PC-9 (cell line): ENCODE results near the gene SBF2. TPM values are rescaled to one million over a fixed set of nuclear protein-coding genes. Genes with fewer than 3 reads are reported as not detected.

Experiments used
- BruUV-seq: library from RNA; stranded (reverse); fragments of 400-500 nt; replicated peaks from 2 replicates; lab custom pipeline; 2021; lab: Mats Ljungman, UMichigan
- CTCF ChIA-PET: fragments of 300-600 bp; sonication (Branson Sonifier 250); formaldehyde crosslinking; loops from one replicate; lab custom pipeline; 2022; ENCODE audit warnings: antibody characterized with exemption; lab: Charles Lee
- POLR2A ChIA-PET: fragments of 300-600 bp; sonication (Branson Sonifier 250); formaldehyde crosslinking; loops from one replicate; lab custom pipeline; 2022; ENCODE audit warnings: antibody characterized with exemption; ENCODE audit not compliant: unreplicated experiment; lab: Charles Lee
- DNase-seq, 2 experiments: peaks; one replicate each; pipeline versions ENCODE4 v3.0.0 to v3.0.0-alpha.2; 2015 to 2022; ENCODE audit warnings: mixed read lengths in 1 of 2
- H2AFZ ChIP-seq: fragments of 200-600 bp; sonication (generic); 2 replicates; pipeline ENCODE4 v1.8.1; 2017; ENCODE audit warnings: antibody characterized with exemption
- H3F3A ChIP-seq: fragments of 200-600 bp; sonication (generic); 2 replicates; pipeline ENCODE4 v1.8.1; 2017; ENCODE audit warnings: antibody characterized with exemption, mild to moderate bottlenecking, low read depth; ENCODE audit not compliant: insufficient read depth
- H3K27ac ChIP-seq: fragments of 200-600 bp; sonication (generic); 2 replicates; pipeline ENCODE4 v1.6.1; 2016; ENCODE audit warnings: mixed run types
- H3K27me3 ChIP-seq: fragments of 200-600 bp; sonication (generic); 2 replicates; pipeline ENCODE4 v1.6.1; 2016; ENCODE audit warnings: low read depth, mixed run types; ENCODE audit not compliant: insufficient read depth
- H3K36me3 ChIP-seq: fragments of 200-600 bp; sonication (generic); 2 replicates; pipeline ENCODE4 v1.6.1; 2016; ENCODE audit warnings: low read depth, mixed run types
- H3K4me1 ChIP-seq: fragments of 200-600 bp; sonication (generic); replicated peaks from 2 replicates; pipeline ENCODE4 v1.6.1; 2016; ENCODE audit warnings: mixed run types; ENCODE audit not compliant: insufficient read depth
- H3K4me2 ChIP-seq: fragments of 200-600 bp; sonication (generic); 2 replicates; pipeline ENCODE4 v1.6.1; 2017; ENCODE audit warnings: mixed run types
- H3K4me3 ChIP-seq: fragments of 200-600 bp; sonication (generic); 2 replicates; pipeline ENCODE4 v1.6.1; 2016; ENCODE audit warnings: mixed run types
- H3K79me2 ChIP-seq: fragments of 200-600 bp; sonication (generic); 2 replicates; pipeline ENCODE4 v1.6.1; 2017; ENCODE audit warnings: low read depth, mixed run types
- H3K9me2 ChIP-seq: fragments of 200-600 bp; sonication (generic); 2 replicates; pipeline ENCODE4 v1.8.1; 2017; ENCODE audit warnings: mild to moderate bottlenecking; ENCODE audit not compliant: insufficient read depth
- H3K9me3 ChIP-seq: fragments of 200-600 bp; sonication (generic); 2 replicates; pipeline ENCODE4 v1.8.1; 2016; ENCODE audit warnings: low read depth; ENCODE audit not compliant: insufficient read depth
- H4K20me1 ChIP-seq: fragments of 200-600 bp; sonication (generic); 2 replicates; pipeline ENCODE4 v1.8.1; 2017; ENCODE audit not compliant: insufficient read depth
- CTCF ChIP-seq: fragments of 200-600 bp; sonication (generic); conservative IDR thresholded peaks from 2 replicates; pipeline ENCODE4 v1.6.1; 2017; ENCODE audit warnings: mixed run types, antibody characterized with exemption, mild to moderate bottlenecking, moderate library complexity
- EZH2 ChIP-seq: fragments of 200-600 bp; sonication (generic); IDR thresholded peaks from 2 replicates; pipeline ENCODE4 v1.8.0; 2017; ENCODE audit warnings: antibody characterized with exemption, low read depth
- intact Hi-C: fragments of 100-400 bp; cut with micrococcal nuclease; formaldehyde crosslinking; loops from one replicate; pipeline ENCODE4 v1.10.0; 2022; ENCODE audit not compliant: unreplicated experiment
- total RNA-seq: library from RNA; stranded (reverse); gene quantifications from 2 replicates; pipeline ENCODE4 v1.2.3, GENCODE V29; 2021

SBF2 gene
- total RNA-seq, 1 experiment from 2014 or later, result 18.6 TPM

GRCh38 chr11:10067629-10068300, 226.3 kb downstream of the SBF2 start:
- Histone ChIP-seq H3K4me3 (no peak overlapping the region), H3K4me2 (no peak overlapping the region), H3F3A (no peaks in the 10 kb centered on the region), H4K20me1 (no peaks in the 10 kb centered on the region), H3K9me3 (no peaks in the 10 kb centered on the region), H2AFZ (no peak overlapping the region), H3K27me3 (no peaks in the 10 kb centered on the region), H3K9me2 (no peaks in the 10 kb centered on the region), H3K4me1 (no peaks in the 10 kb centered on the region), H3K27ac (no peak overlapping the region), H3K36me3 (no peaks in the 10 kb centered on the region), H3K79me2 (no peaks in the 10 kb centered on the region)
- POLR2A ChIA-PET, result no interaction called here
- DNase-seq, result no peak
- CTCF ChIA-PET, result no interaction called here
- no peak for TF ChIP-seq EZH2
- TF ChIP-seq CTCF, result no peak
- BruUV-seq, result no TSS peak
- intact Hi-C loops, result no loop called here

GRCh38 chr11:10066441-10066840, 227.6 kb downstream of the SBF2 start:
- no peak for DNase-seq
- H3F3A ChIP-seq, result no peaks in the 10 kb centered on the region
- no TSS peak for BruUV-seq
- H4K20me1 ChIP-seq, result no peaks in the 10 kb centered on the region
- H3K9me2 ChIP-seq, result no peaks in the 10 kb centered on the region
- intact Hi-C loops, result no loop called here
- no peak overlapping the region for H3K27ac ChIP-seq
- H3K4me1 ChIP-seq, result no peaks in the 10 kb centered on the region
- no peaks in the 10 kb centered on the region for H3K27me3 ChIP-seq
- ChIA-PET CTCF (no interaction called here), POLR2A (no interaction called here)
- no peaks in the 10 kb centered on the region for H3K9me3 ChIP-seq
- no peak overlapping the region for H2AFZ ChIP-seq
- TF ChIP-seq EZH2, result no peak
- no peak for TF ChIP-seq CTCF
- no peak overlapping the region for H3K4me2 ChIP-seq
- H3K36me3 ChIP-seq, result no peaks in the 10 kb centered on the region
- no peaks in the 10 kb centered on the region for H3K79me2 ChIP-seq
- H3K4me3 ChIP-seq, result no peak overlapping the region

- H2AFZ ChIP-seq, result no peak overlapping the region
- H3K4me2 ChIP-seq, result no peak overlapping the region
- DNase-seq, result no peak
- no peaks in the 10 kb centered on the region for H3K79me2 ChIP-seq
- TF ChIP-seq CTCF (no peak), EZH2 (no peak)
- H3K4me1 ChIP-seq, result no peaks in the 10 kb centered on the region
- POLR2A ChIA-PET, result no interaction called here
- CTCF ChIA-PET, result no interaction called here
- no peaks in the 10 kb centered on the region for H4K20me1 ChIP-seq
- no peaks in the 10 kb centered on the region for H3K9me2 ChIP-seq
- no TSS peak for BruUV-seq
- no peak overlapping the region for H3K27ac ChIP-seq
- no peaks in the 10 kb centered on the region for H3F3A ChIP-seq
- no peaks in the 10 kb centered on the region for H3K27me3 ChIP-seq
- H3K9me3 ChIP-seq, result no peaks in the 10 kb centered on the region
- H3K4me3 ChIP-seq, result no peak overlapping the region
- H3K36me3 ChIP-seq, result no peaks in the 10 kb centered on the region
- intact Hi-C loops, result no loop called here
These were observed 229.2 kb downstream of the SBF2 start for GRCh38 chr11:10064828-10065227.
